Stimulated activated CD8-positive, alpha-beta memory T cell treated with anti-CD3 and anti-CD28 coated beads, Interleukin-4, amount 100 ng/mL, for 1 hour (primary cell): ENCODE data around the gene CTNNA3.

Experiments
- DNase-seq, 2 donors: peaks; one replicate each; pipeline ENCODE4 v3.0.0-alpha.2; 2020; ENCODE audit warnings: low read depth in 2 of 2, low spot score in 1 of 2

Gene CTNNA3

GRCh38 chr10:66943590-66943989 is 752.4 kb downstream of the CTNNA3 start:
- DNase-seq = no peak

- no peak for DNase-seq
Measured at GRCh38 chr10:66942407-66942806, 753.6 kb downstream of the CTNNA3 start.

GRCh38 chr10:66941491-66941890 is 754.5 kb downstream of the CTNNA3 start:
- DNase-seq = no peak

- no peak for DNase-seq
Measured at GRCh38 chr10:66940965-66941364, 755.0 kb downstream of the CTNNA3 start.

GRCh38 chr10:66934711-66935110 is 761.3 kb downstream of the CTNNA3 start:
- no peak for DNase-seq

- no peak for DNase-seq
Measured at GRCh38 chr10:66931949-66932343, 764.0 kb downstream of the CTNNA3 start.

- no peak for DNase-seq
Measured at GRCh38 chr10:66931340-66931948, 764.6 kb downstream of the CTNNA3 start.

- no peak for DNase-seq
Measured at GRCh38 chr10:66929375-66929774, 766.6 kb downstream of the CTNNA3 start.

- DNase-seq = no peak
Measured at GRCh38 chr10:66928776-66929175, 767.2 kb downstream of the CTNNA3 start.

- DNase-seq = no peak
Measured at GRCh38 chr10:66927971-66928770, 767.8 kb downstream of the CTNNA3 start.

- DNase-seq = no peak
Measured at GRCh38 chr10:66927251-66927935, 768.6 kb downstream of the CTNNA3 start.

- DNase-seq = no peak
Measured at GRCh38 chr10:66926841-66927240, 769.2 kb downstream of the CTNNA3 start.

- DNase-seq = no peak
Measured at GRCh38 chr10:66925896-66926715, 769.9 kb downstream of the CTNNA3 start, which contains the start of gene LRRTM3. TSS of gene LRRTM3 (plus strand) at chr10:66926036.

GRCh38 chr10:66925373-66925772 is 770.6 kb downstream of the CTNNA3 start:
- DNase-seq = no peak

GRCh38 chr10:66924674-66925345 is 771.2 kb downstream of the CTNNA3 start:
- DNase-seq = no peak

- no peak for DNase-seq
Measured at GRCh38 chr10:66919248-66919647, 776.7 kb downstream of the CTNNA3 start.

- DNase-seq = no peak
Measured at GRCh38 chr10:66917104-66917503, 778.9 kb downstream of the CTNNA3 start.

GRCh38 chr10:66916030-66916429 is 780.0 kb downstream of the CTNNA3 start:
- DNase-seq = no peak

GRCh38 chr10:66910671-66911070 is 785.3 kb downstream of the CTNNA3 start:
- no peak for DNase-seq

GRCh38 chr10:66892871-66893270 is 803.1 kb downstream of the CTNNA3 start:
- DNase-seq = no peak

- DNase-seq = no peak
Measured at GRCh38 chr10:66888237-66888636, 807.8 kb downstream of the CTNNA3 start.
